ENCODE measurements around the gene ODAD4. TPM values are rescaled to one million over a fixed set of nuclear protein-coding genes. Genes with fewer than 3 reads are reported as not detected.

The ODAD4 gene
- total RNA-seq, 1 experiment from 2014 or later, result 0.98 TPM

- H3K9me3 ChIP-seq (ENCODE audit: control insufficient read depth in 1 of 2, insufficient read depth in 1 of 2, low read depth in 1 of 2, low read length in 2 of 2), result no peaks in the 10 kb centered on the region
- H3K79me2 ChIP-seq (ENCODE audit: insufficient read depth, low read length), result no peaks in the 10 kb centered on the region
- H3K4me1 ChIP-seq (ENCODE audit: control insufficient read depth in 1 of 2, insufficient read depth in 2 of 2, low read length in 2 of 2), result peaks cover 0 to 1% of the 10 kb centered on the region in 2 experiments; a peak in 1 of 4 replicates
- H3K4me3 ChIP-seq (replicated peaks in 1 of 2; ENCODE audit: low read depth in 1 of 2, low read length in 2 of 2), result no peak overlapping the region
- intact Hi-C loops (cut with micrococcal nuclease), result no loop called here
- POLR2A ChIA-PET, result no interaction called here
- no peak overlapping the region for H2AFZ ChIP-seq (ENCODE audit: low read depth, low read length, poor library complexity, severe bottlenecking)
- no peak for ATAC-seq
- H3K9ac ChIP-seq (ENCODE audit: low read length), result no peak overlapping the region
- no peaks in the 10 kb centered on the region for H3K36me3 ChIP-seq (ENCODE audit: control insufficient read depth in 1 of 2, insufficient read depth in 2 of 2, low read length in 2 of 2)
- no peaks in the 10 kb centered on the region for H4K20me1 ChIP-seq (ENCODE audit: insufficient read depth)
- RAD21 ChIA-PET (ENCODE audit: low non-redundant PET in 1 of 2, low total read pairs in 2 of 2, uncharacterized antibody in 2 of 2, unreplicated experiment in 2 of 2), result no interaction called here
- H3K9me2 ChIP-seq (ENCODE audit: insufficient read depth), result no peaks in the 10 kb centered on the region
- H3K4me2 ChIP-seq (ENCODE audit: low read length), result no peak overlapping the region
- no peak for DNase-seq (ENCODE audit: low read depth, low spot score)
- no peak for TF ChIP-seq ZBTB33 (IDR thresholded peaks at IDR 0.05; ENCODE audit: extremely low read depth, insufficient replicate concordance, low read length)
- TF ChIP-seq, protein P1, sequence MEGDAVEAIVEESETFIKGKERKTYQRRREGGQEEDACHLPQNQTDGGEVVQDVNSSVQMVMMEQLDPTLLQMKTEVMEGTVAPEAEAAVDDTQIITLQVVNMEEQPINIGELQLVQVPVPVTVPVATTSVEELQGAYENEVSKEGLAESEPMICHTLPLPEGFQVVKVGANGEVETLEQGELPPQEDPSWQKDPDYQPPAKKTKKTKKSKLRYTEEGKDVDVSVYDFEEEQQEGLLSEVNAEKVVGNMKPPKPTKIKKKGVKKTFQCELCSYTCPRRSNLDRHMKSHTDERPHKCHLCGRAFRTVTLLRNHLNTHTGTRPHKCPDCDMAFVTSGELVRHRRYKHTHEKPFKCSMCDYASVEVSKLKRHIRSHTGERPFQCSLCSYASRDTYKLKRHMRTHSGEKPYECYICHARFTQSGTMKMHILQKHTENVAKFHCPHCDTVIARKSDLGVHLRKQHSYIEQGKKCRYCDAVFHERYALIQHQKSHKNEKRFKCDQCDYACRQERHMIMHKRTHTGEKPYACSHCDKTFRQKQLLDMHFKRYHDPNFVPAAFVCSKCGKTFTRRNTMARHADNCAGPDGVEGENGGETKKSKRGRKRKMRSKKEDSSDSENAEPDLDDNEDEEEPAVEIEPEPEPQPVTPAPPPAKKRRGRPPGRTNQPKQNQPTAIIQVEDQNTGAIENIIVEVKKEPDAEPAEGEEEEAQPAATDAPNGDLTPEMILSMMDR (IDR thresholded peaks at IDR 0.05 in 2 of 3, conservative IDR thresholded peaks at IDR 0.05 in 1 of 3; ENCODE audit: borderline replicate concordance in 1 of 3, insufficient read depth in 1 of 3, low read depth in 2 of 3, low read length in 2 of 3), result no peak
- no peak for TF ChIP-seq EGR1 (IDR thresholded peaks at IDR 0.05; ENCODE audit: low read depth)
- no peak for TF ChIP-seq ZNF274 (IDR thresholded peaks at IDR 0.05; ENCODE audit: low read depth, low read length)
- no peak for TF ChIP-seq TCF7L2 (IDR thresholded peaks at IDR 0.05; ENCODE audit: borderline replicate concordance, extremely low read depth, insufficient read depth, insufficient read length)
- no peak for TF ChIP-seq POLR2A (IDR thresholded peaks at IDR 0.05; ENCODE audit: borderline replicate concordance, extremely low read depth, insufficient read depth, insufficient read length)
- no peak for TF ChIP-seq SRF (IDR thresholded peaks at IDR 0.05; ENCODE audit: low read depth)
- TF ChIP-seq ZFX (IDR thresholded peaks at IDR 0.05), result no peak
- no peak for TF ChIP-seq EZH2 (IDR thresholded peaks at IDR 0.05)
- no peak for TF ChIP-seq CEBPB (IDR thresholded peaks at IDR 0.05; ENCODE audit: low read depth)
- TF ChIP-seq ELF1 (IDR thresholded peaks at IDR 0.05; ENCODE audit: borderline replicate concordance, low read depth), result no peak
- TF ChIP-seq CBX3 (IDR thresholded peaks at IDR 0.05; ENCODE audit: low read depth), result no peak
- TF ChIP-seq REST (IDR thresholded peaks at IDR 0.05; ENCODE audit: low read depth), result no peak
- no peak for TF ChIP-seq RAD21 (IDR thresholded peaks at IDR 0.05; ENCODE audit: low read depth)
- no peak for TF ChIP-seq YY1 (IDR thresholded peaks at IDR 0.05; ENCODE audit: extremely low read depth, insufficient replicate concordance, low read depth, low read length)
- TF ChIP-seq JUND (IDR thresholded peaks at IDR 0.05), result no peak
- no peak for TF ChIP-seq FOSL1 (IDR thresholded peaks at IDR 0.05; ENCODE audit: low read depth)
- TF ChIP-seq SIN3A (IDR thresholded peaks at IDR 0.05; ENCODE audit: low read depth), result no peak
- CTCF ChIA-PET, result no interaction called here
- H3K27ac ChIP-seq (ENCODE audit: low read depth, low read length), result no peak overlapping the region
- H3K27me3 ChIP-seq (ENCODE audit: insufficient read depth, low read length), result no peaks in the 10 kb centered on the region
- BruUV-seq (replicated peaks), result no TSS peak
Observed at GRCh38 chr17:41935641-41936040, 5.2 kb downstream of the ODAD4 start.
